Measurements from ENCODE around the gene SKP2.

Gene SKP2

DNA sequence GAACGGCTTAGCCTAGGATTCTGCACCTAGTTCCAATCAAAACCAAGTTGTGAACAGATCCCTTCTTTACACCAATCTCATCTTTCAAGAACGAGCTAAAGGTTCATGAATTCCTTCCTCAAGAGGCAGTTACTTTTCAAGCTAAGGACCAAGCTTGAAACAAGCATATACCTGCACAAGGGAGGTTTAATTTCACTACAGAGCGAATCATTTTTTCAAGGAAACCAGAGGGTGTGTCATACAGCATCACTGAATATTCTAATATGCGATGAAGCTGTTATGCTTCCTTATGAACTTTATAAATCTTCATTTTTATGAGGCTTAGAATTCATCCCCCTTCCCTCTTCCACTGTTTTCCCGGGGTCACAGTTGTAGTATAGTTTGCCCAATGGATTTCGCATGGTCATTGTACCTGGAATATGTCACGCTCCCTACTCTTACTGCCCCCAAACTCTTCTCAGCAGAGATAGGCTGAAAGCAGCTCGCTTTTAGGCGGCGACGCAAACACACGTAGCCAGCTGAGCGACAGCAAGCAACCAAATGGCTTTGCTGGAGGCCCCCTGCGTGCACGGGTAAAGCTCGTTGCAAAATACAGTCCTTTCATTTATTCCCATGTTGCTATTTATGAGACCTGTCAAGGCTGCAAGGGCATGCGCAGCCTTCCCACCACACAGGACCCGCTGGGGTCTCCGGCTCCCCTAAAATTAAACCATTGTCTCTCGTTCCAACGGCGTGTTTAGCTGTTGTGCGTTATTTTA is 1.1 kb upstream of the SKP2 start:
- H3K36me3 ChIP-seq (ENCODE audit: insufficient read depth, low read length), result no peaks in the 10 kb centered on the region; the same call in 1 of the 2 replicates
- H3K9me3 ChIP-seq (ENCODE audit: control insufficient read depth, insufficient read depth, low read length), result no peaks in the 10 kb centered on the region
- H3K4me1 ChIP-seq (ENCODE audit: insufficient read depth, low read length), result 0 out of 2 replicates have a peak, but pooled peaks cover 3% of the 10 kb centered on the region
- H3K9ac ChIP-seq (ENCODE audit: low read depth, low read length), result peak overlapping the region; percentile 98

DNA sequence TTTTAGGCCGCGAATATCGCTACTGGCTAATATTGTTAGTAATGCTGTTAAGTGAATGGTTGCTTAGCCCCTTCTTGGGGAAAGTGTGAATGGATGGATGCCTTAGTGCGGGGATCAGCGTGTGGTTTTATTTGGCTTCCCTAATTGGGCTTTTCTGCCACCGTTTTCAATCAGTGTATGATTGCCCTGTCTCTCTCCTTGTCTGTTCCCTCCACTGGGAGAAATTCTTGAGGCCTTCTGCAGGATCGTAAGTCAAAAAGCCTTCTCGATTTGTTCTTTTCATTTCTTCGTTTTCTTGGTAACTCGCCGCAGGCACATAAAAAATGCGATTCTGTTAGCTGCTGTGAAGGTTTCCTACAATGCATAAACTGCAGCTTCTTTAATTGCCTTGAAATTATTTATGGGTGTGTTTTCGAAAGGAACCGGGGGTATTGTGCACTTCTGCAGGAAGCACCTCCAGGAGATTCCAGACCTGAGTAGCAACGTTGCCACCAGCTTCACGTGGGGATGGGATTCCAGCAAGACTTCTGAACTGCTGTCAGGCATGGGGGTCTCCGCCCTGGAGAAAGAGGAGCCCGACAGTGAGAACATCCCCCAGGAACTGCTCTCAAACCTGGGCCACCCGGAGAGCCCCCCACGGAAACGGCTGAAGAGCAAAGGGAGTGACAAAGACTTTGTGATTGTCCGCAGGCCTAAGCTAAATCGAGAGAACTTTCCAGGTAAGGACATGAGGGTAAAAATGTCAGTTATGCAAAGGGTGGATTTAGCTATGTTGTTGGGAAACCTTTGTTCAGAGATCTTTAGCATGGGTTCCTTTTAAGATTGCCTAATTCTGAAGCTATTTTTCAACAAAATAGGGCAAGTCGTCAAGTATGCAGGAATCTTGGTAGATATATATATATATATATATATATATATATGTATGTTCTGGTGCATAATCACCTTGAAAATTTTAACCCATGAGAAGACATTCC is 700 bp downstream of the SKP2 start:
- no peaks in the 10 kb centered on the region for H3K9me3 ChIP-seq (ENCODE audit: control insufficient read depth, insufficient read depth, low read length)
- peak overlapping the region; percentile 98 for H3K9ac ChIP-seq (ENCODE audit: low read depth, low read length)
- H3K4me1 ChIP-seq (ENCODE audit: insufficient read depth, low read length), result 0 out of 2 replicates have a peak, but pooled peaks cover 3% of the 10 kb centered on the region
- peaks cover 7% of the 10 kb centered on the region for H3K36me3 ChIP-seq (ENCODE audit: insufficient read depth, low read length)

DNA sequence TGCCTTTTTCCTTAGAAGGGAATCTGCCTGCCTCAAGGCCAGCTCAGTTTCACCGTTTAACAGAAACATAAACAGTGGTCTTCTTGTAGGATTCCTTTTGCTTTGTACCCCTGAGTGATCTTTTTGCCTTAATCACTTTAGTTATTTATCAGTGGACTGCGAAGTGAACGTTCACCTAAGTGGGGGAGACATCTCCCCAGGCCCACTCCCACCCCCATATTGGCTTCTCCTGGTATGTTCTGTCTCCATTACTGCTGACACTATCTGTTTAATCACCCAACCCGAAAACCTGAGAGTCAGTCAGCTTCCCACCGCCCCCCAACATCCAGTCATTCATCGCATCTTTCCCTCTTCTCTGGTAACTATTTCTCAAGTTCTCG is 1.4 kb downstream of the SKP2 start:
- Histone ChIP-seq H3K4me1 (ENCODE audit: insufficient read depth, low read length) (0 out of 2 replicates have a peak, but pooled peaks cover 3% of the 10 kb centered on the region), H3K9ac (ENCODE audit: low read depth, low read length) (no peak overlapping the region), H3K36me3 (ENCODE audit: insufficient read depth, low read length) (peaks cover 14% of the 10 kb centered on the region), H3K9me3 (ENCODE audit: control insufficient read depth, insufficient read depth, low read length) (no peaks in the 10 kb centered on the region)

DNA sequence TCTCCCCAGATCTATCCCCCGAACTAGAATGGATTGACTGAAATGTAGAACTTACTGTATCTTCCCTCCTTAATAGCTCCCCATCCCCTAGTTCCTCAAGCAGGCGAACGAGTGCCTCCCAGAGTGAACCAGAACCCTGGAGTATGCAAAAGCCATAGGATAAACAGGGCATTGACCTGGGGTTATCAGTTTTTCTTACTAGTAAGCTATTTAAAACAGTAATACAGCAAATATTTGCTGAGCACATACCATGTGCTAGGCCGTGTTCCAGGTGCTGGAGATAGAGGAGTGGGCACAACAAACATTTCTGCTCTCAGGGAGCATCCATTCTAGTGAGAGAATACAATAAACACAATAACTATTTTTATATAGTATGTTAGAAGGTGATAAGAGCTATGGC is 1.8 kb downstream of the SKP2 start:
- Histone ChIP-seq H3K9me3 (ENCODE audit: control insufficient read depth, insufficient read depth, low read length) (no peaks in the 10 kb centered on the region), H3K36me3 (ENCODE audit: insufficient read depth, low read length) (peaks cover 14% of the 10 kb centered on the region), H3K4me1 (ENCODE audit: insufficient read depth, low read length) (0 out of 2 replicates have a peak, but pooled peaks cover 3% of the 10 kb centered on the region), H3K9ac (ENCODE audit: low read depth, low read length) (no peak overlapping the region)

DNA sequence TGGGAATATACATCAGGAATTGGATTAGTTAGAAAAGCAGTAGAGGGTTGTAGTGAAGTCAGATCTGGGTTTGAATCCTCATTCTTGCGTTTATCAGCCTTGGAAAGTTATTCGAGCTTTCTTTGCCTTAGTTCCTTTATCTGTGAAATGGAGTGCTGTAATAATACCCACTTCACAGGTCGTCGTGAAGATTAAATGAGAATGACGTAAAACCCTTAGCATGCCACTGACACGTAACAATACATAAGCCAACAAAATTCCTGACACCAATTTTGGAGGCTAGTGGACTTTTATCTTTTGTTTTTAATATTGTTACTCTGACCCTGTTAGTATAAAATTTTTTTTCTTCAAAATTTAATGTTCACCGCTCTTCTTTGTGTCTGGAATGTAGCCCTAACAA is 3.4 kb downstream of the SKP2 start:
- Histone ChIP-seq H3K9ac (ENCODE audit: low read depth, low read length) (no peak overlapping the region), H3K36me3 (ENCODE audit: insufficient read depth, low read length) (peaks cover 20% of the 10 kb centered on the region)

DNA sequence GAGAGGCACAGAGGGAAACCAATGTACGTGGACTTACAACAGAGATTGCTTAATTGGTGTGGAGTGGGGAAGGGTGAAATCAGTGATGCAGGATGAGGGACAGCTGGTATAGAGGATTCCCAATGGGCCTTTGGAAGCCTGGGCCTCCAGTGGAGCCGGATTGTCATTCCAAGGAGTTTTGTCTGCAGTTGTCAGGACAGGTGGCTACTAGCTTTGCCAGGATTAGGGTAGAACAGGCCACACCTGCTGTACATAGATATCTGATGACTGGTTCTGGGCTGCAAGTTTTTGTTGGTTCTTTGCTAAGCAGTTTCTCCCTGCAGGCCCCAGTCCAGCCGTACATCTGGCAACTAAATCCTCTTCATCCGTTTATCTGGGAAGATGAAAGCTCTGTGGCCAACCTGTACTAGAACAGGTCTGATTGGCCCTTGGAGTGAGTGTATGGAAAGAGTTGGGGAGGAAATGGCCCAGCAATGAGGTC is 4.2 kb downstream of the SKP2 start:
- Histone ChIP-seq H3K36me3 (ENCODE audit: insufficient read depth, low read length) (peaks cover 20% of the 10 kb centered on the region), H3K9me3 (ENCODE audit: control insufficient read depth, insufficient read depth, low read length) (no peaks in the 10 kb centered on the region), H3K9ac (ENCODE audit: low read depth, low read length) (no peak overlapping the region), H3K4me1 (ENCODE audit: insufficient read depth, low read length) (no peaks in the 10 kb centered on the region)

More for the DNA sequence above, 3.4 kb downstream of the SKP2 start:
- Histone ChIP-seq H3K9me3 (ENCODE audit: control insufficient read depth, insufficient read depth, low read length) (no peaks in the 10 kb centered on the region), H3K4me1 (ENCODE audit: insufficient read depth, low read length) (0 out of 2 replicates have a peak, but pooled peaks cover 3% of the 10 kb centered on the region)

DNA sequence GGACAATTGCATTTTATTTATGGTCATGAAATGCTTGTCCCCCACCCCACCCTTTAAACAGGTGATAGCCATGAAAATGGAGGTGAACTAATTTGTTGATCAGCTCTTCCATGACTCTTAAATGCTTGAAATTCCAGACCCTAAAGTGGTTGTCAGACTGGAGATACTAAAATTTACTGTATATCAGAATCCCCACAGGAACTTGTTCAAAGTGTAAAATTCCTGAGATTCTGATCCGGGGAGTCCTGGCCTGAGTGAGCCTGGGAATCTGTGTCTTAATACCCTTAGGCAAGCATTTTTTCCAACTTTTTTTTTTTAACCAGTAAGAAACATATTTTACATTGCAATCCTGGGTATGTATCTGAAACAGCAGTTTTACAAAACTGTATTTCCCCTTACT is 4.7 kb downstream of the SKP2 start:
- Histone ChIP-seq H3K9me3 (ENCODE audit: control insufficient read depth, insufficient read depth, low read length) (no peaks in the 10 kb centered on the region), H3K36me3 (ENCODE audit: insufficient read depth, low read length) (peaks cover 20% of the 10 kb centered on the region), H3K4me1 (ENCODE audit: insufficient read depth, low read length) (no peaks in the 10 kb centered on the region), H3K9ac (ENCODE audit: low read depth, low read length) (no peak overlapping the region)

DNA sequence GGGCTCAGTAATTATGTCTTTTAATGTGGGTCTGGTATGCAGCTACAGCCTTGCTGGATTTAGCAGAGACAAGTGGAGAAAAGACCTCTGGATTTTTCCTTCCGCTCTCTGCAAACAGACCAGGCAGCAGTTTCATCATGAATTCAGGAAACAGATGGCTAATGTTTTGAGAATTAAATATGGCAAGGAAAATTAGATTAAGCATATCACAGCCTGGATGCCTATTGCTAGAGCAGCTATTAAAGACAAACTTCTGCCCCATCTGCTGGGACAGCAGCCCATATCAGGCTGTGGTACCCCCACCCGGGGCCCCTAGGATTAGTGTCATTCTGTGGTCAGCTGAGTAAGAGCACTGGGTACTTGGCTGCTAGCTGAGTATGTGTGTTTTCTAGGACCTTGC is 6.2 kb downstream of the SKP2 start:
- no peaks in the 10 kb centered on the region for H3K9me3 ChIP-seq (ENCODE audit: control insufficient read depth, insufficient read depth, low read length)
- peaks cover 20% of the 10 kb centered on the region for H3K36me3 ChIP-seq (ENCODE audit: insufficient read depth, low read length)
- H3K4me1 ChIP-seq (ENCODE audit: insufficient read depth, low read length), result no peaks in the 10 kb centered on the region; the same call in 1 of the 2 replicates
- H3K9ac ChIP-seq (ENCODE audit: low read depth, low read length), result no peak overlapping the region

DNA sequence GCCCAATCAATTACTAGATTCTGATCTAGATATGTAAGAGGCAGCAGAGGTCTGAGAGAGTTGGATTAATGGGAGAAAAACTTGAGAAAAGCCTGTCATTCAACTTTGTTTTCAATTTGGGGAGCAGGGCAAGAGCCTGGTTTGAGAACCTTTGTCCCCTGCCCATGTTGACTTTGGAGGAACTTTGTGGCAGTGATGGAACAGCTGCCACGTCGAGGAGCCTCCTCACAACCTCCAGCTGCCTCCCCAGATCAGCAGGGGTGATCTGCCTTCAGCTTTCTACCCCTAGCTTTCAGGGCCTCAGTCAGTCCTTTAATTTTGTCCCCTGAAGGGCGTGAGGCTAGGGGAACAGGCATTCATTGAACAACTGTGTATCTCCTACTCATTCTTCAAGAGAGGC is 8.7 kb downstream of the SKP2 start:
- Histone ChIP-seq H3K36me3 (ENCODE audit: insufficient read depth, low read length) (peaks cover 24% of the 10 kb centered on the region), H3K4me1 (ENCODE audit: insufficient read depth, low read length) (no peaks in the 10 kb centered on the region; the same call in 1 of the 2 replicates), H3K9ac (ENCODE audit: low read depth, low read length) (no peak overlapping the region), H3K9me3 (ENCODE audit: control insufficient read depth, insufficient read depth, low read length) (no peaks in the 10 kb centered on the region)

DNA sequence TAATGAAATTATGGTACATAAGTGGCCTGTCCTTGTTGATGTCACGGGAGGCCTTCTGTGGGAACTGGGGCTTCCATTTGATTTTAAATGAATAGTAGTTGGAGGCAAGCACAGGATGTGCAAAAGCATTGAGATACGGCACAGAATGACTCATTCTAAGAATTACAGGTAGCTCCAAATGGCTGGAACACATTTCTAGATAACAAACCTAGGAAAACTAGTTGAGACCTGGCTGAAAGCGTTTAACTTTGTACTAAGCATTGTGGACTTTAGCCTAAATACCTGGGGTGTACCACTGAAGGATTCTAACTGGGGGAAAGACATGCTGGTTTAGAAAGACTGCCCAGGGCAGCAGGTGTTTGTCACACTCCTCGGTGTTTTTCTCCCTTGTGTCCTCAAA is 9.4 kb downstream of the SKP2 start:
- H3K9ac ChIP-seq (ENCODE audit: low read depth, low read length), result no peak overlapping the region
- peaks cover 22% of the 10 kb centered on the region for H3K36me3 ChIP-seq (ENCODE audit: insufficient read depth, low read length)
- no peaks in the 10 kb centered on the region for H3K9me3 ChIP-seq (ENCODE audit: control insufficient read depth, insufficient read depth, low read length)
- H3K4me1 ChIP-seq (ENCODE audit: insufficient read depth, low read length), result no peaks in the 10 kb centered on the region; the same call in 1 of the 2 replicates

DNA sequence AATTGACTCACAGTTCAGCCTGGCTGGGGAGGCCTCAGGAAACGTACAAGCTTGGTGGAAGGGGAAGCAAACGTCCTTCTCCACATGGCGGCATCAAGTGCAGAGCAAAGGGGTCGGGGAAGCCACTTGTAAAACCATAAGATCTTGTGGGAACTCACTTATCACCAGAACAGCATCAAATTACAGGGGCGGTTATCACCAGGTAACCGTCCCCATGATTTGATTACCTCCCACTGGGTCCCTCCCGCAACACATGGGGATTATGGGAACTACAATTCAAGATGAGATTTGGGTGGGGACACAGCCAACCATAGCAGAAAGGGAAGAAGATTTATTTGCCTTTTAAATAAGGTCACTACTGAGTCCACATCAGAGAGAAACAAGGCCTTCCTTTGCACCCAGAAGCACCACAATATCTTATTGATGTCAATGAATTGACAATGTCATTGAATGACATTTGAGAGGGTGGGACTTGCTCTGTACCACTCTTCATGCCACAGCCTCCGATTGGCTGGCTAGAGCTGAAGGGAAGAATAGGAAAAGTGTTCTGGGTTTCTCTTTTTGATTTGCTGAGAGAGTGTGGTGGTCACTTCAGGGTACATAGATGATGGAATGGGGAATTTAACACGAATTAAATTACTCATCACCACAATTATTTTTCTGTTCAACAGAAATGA is 11.0 kb downstream of the SKP2 start:
- H3K4me1 ChIP-seq (ENCODE audit: insufficient read depth, low read length), result no peaks in the 10 kb centered on the region; the same call in 1 of the 2 replicates
- peaks cover 16% of the 10 kb centered on the region for H3K36me3 ChIP-seq (ENCODE audit: insufficient read depth, low read length)
- H3K9ac ChIP-seq (ENCODE audit: low read depth, low read length), result no peak overlapping the region

DNA sequence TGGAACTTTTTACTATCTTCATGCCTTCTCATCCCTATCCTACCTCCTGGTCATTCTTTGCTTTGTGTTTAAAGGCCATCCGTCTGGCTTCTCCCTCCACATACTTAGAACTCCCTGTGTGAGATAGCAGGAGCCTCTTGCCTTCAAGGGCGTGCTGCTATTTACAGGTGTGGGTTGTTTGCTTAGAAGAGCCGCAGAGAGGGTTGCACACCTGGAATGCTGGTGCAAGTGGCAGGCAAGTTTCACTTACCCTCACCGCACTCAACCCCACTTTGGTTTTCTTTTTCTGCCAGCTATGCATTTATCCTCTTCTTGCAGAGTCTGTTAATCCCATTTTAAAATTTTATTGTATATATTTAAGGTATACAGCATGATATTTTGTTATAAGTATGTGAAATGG is 12.6 kb downstream of the SKP2 start:
- Histone ChIP-seq H3K9ac (ENCODE audit: low read depth, low read length) (no peak overlapping the region), H3K9me3 (ENCODE audit: control insufficient read depth, insufficient read depth, low read length) (no peaks in the 10 kb centered on the region), H3K36me3 (ENCODE audit: insufficient read depth, low read length) (peaks cover 12% of the 10 kb centered on the region), H3K4me1 (ENCODE audit: insufficient read depth, low read length) (no peaks in the 10 kb centered on the region; the same call in 1 of the 2 replicates)

More for the DNA sequence above, 11.0 kb downstream of the SKP2 start:
- H3K9me3 ChIP-seq (ENCODE audit: control insufficient read depth, insufficient read depth, low read length), result no peaks in the 10 kb centered on the region

DNA sequence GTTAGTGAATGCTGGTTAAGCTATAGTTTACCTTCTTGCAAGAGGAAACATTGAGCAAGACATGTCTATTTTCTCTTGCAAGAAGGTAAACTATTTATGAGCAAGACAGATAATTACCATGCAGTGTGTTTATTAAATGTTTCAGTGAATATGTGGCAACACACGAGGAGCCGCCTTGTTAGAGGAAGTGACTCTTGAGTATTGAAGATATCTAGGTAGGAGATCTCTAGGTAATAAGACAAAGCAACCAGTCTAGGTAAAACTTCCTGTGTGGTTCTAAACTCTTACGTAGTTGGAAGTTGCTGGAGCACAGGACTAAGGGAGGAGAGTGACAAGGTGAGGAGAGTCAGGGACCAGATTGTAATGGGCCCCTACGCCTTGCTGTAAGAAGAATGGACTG is 16.8 kb downstream of the SKP2 start:
- Histone ChIP-seq H3K4me1 (ENCODE audit: insufficient read depth, low read length) (no peaks in the 10 kb centered on the region), H3K36me3 (ENCODE audit: insufficient read depth, low read length) (peaks cover 11% of the 10 kb centered on the region)

DNA sequence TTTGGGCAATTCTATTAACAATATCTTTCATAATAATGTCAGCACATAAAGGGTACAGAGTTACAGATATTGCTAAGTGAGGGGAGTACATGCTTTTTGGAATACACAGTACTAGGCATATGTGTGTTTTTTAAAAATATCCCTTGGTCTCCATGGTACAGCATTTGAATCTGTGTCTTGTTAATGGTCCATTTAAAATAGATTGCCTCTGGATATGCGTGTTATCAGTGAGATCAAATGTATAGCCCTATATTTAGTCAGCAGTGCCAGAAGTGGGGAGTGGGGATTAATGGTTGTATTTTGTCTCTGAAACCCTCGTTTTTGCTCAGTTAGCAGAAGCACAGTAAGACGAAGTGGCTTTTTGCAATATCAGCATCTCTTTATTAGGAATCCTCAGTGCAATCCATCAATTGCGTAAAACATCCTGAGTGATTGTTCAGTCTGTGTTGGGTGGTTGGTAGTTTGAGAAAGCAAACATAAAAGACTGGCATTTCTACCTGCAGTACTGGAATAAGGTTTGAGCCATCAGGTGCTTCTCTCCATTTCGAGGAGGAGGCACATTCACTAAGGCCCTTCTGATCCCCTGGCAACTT is 19.0 kb downstream of the SKP2 start:
- H3K9ac ChIP-seq (ENCODE audit: low read depth, low read length), result no peak overlapping the region
- peaks cover 16% of the 10 kb centered on the region for H3K36me3 ChIP-seq (ENCODE audit: insufficient read depth, low read length)
- no peaks in the 10 kb centered on the region for H3K9me3 ChIP-seq (ENCODE audit: control insufficient read depth, insufficient read depth, low read length)
- no peaks in the 10 kb centered on the region for H3K4me1 ChIP-seq (ENCODE audit: insufficient read depth, low read length)

More for the DNA sequence above, 16.8 kb downstream of the SKP2 start:
- Histone ChIP-seq H3K9ac (ENCODE audit: low read depth, low read length) (no peak overlapping the region), H3K9me3 (ENCODE audit: control insufficient read depth, insufficient read depth, low read length) (no peaks in the 10 kb centered on the region)

Measured in ES-I3 (cell line).